PC-3 (cell line): ENCODE data around the gene P2RX3. TPM values are rescaled to one million over a fixed set of nuclear protein-coding genes. Genes with fewer than 3 reads are reported as not detected.
"Not testable (repeated sequence)": the region's sequence is repeated elsewhere in the genome, so short reads cannot be mapped to it uniquely, and the experiment has no call there.

Experiments
- ATAC-seq: fragments of 200-7000 bp; cut with Tn5 transposase; 2 replicates; pipeline ENCODE4 v1.9.1; 2020; ENCODE audit warnings: mild to moderate bottlenecking, moderate library complexity
- BruUV-seq: library from RNA; stranded (reverse); fragments of 400-500 nt; replicated peaks from 2 replicates; lab custom pipeline; 2021; lab: Mats Ljungman, UMichigan
- CTCF ChIA-PET: fragments of 300-600 bp; sonication (Branson Sonifier 250); formaldehyde crosslinking; loops from one replicate; lab custom pipeline; 2022; ENCODE audit warnings: antibody characterized with exemption; lab: Charles Lee
- POLR2A ChIA-PET: fragments of 300-600 bp; sonication (Branson Sonifier 250); formaldehyde crosslinking; loops from one replicate; lab custom pipeline; 2022; ENCODE audit warnings: antibody characterized with exemption; ENCODE audit not compliant: unreplicated experiment; lab: Charles Lee
- DNase-seq: peaks from one replicate; pipeline ENCODE4 v3.0.0-alpha.2; 2015
- H2AFZ ChIP-seq: fragments of 300-600 bp; sonication (generic); 2 replicates; pipeline ENCODE4 v1.6.0; 2016; ENCODE audit warnings: antibody characterized with exemption, low read length
- H3F3A ChIP-seq: fragments of 300-600 bp; sonication (generic); one replicate; pipeline ENCODE4 v1.6.0; 2017; ENCODE audit warnings: antibody characterized with exemption, low read length, control low read depth, mild to moderate bottlenecking; ENCODE audit not compliant: unreplicated experiment
- H3K27ac ChIP-seq: fragments of 300-600 bp; sonication (generic); 2 replicates; pipeline ENCODE4 v1.5.1; 2016; ENCODE audit warnings: mild to moderate bottlenecking, low read length
- H3K27me3 ChIP-seq: fragments of 300-600 bp; sonication (generic); 2 replicates; pipeline ENCODE4 v1.6.1; 2016; ENCODE audit warnings: low read length, mixed read lengths
- H3K36me3 ChIP-seq: fragments of 300-600 bp; sonication (generic); 2 replicates; pipeline ENCODE4 v1.6.1; 2016; ENCODE audit warnings: low read depth, mixed run types, low read length, mixed read lengths
- H3K4me1 ChIP-seq: fragments of 300-600 bp; sonication (generic); 2 replicates; pipeline ENCODE4 v1.5.1; 2016; ENCODE audit warnings: low read length; ENCODE audit not compliant: insufficient read depth
- H3K4me2 ChIP-seq: fragments of 300-600 bp; sonication (generic); 2 replicates; pipeline ENCODE4 v1.6.0; 2016; ENCODE audit warnings: low read length
- H3K4me3 ChIP-seq: fragments of 300-600 bp; sonication (generic); 2 replicates; pipeline ENCODE4 v1.5.1; 2016; ENCODE audit warnings: mild to moderate bottlenecking, low read length, mixed read lengths
- H3K79me2 ChIP-seq: fragments of 300-600 bp; sonication (generic); 2 replicates; pipeline ENCODE4 v1.6.1; 2017; ENCODE audit warnings: low read length, mixed read lengths
- H3K9ac ChIP-seq: fragments of 300-600 bp; sonication (generic); 2 replicates; pipeline ENCODE4 v1.6.0; 2016; ENCODE audit warnings: mild to moderate bottlenecking, low read length
- H3K9me2 ChIP-seq: fragments of 300-600 bp; sonication (generic); replicated peaks from 2 replicates; pipeline ENCODE4 v1.6.1; 2016; ENCODE audit warnings: mixed run types, low read length, mixed read lengths
- H3K9me3 ChIP-seq: fragments of 300-600 bp; sonication (generic); 2 replicates; pipeline ENCODE4 v1.6.1; 2016; ENCODE audit warnings: low read length, mixed read lengths
- H4K20me1 ChIP-seq: fragments of 300-600 bp; sonication (generic); 2 replicates; pipeline ENCODE4 v1.6.1; 2016; ENCODE audit warnings: low read length, mixed read lengths
- CTCF ChIP-seq: fragments of 300-600 bp; sonication (generic); conservative IDR thresholded peaks from 2 replicates; pipeline ENCODE4 v1.5.1; 2017; ENCODE audit warnings: antibody characterized with exemption, low read depth, mild to moderate bottlenecking, low read length
- EZH2 ChIP-seq: fragments of 300-600 bp; sonication (generic); IDR thresholded peaks from one replicate; pipeline ENCODE4 v1.6.1; 2017; ENCODE audit warnings: antibody characterized with exemption, mild to moderate bottlenecking, low read length; ENCODE audit not compliant: unreplicated experiment
- EZH2phosphoT487 ChIP-seq: fragments of 300-600 bp; sonication (generic); IDR thresholded peaks from 2 replicates; pipeline ENCODE4 v1.6.1; 2018; ENCODE audit warnings: mild to moderate bottlenecking, antibody characterized with exemption, low read length, borderline replicate concordance
- intact Hi-C: fragments of 100-400 bp; cut with micrococcal nuclease; formaldehyde crosslinking; loops from 2 replicates; pipeline ENCODE4 v1.9.0; 2023
- total RNA-seq: library from RNA; depleted of rRNA; stranded (reverse); fragments of >200 nt; gene quantifications from 2 replicates; pipeline ENCODE4 v1.2.3, GENCODE V29; 2014

P2RX3 gene
- total RNA-seq, 1 experiment from 2014 or later, result not detected

DNA sequence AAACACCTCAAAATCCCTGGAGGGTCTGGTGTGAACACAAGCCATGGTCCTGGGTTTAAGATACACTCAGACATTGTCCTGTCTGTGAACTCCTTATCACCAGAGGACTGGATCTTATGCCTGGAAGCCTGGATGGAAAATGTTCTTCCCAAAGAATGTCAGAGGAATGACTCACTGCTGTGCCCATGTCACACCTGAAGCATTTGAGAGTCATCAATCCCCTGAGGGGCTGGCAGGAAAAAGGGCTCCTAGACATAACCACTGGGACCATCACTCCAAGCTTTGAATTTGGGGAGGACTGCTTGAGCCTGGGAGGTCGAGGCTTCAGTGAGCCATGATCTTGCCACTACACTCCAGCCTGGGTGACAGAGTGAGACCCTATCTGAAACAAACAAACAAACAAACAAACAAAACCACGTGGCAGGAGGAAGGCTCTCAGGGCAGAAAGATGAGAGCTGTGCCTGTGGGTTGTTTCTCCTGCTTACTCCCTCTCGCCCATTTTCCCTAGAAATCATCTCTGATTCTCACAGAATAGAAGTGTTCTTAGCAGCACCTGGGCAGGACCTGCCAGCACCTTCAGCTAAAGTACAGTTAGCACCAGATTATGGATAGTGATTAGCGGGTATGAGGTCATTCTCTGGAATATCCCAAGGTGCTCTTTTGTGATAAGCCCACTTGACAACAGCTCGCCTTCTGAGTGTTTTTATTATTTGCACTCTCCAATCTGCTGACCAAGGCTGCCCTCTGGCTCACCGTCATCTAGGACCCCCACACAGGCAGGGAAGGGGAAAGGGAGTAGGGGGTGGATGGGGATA lies 64.2 kb downstream of the P2RX3 start:
- Histone ChIP-seq H4K20me1 (no peaks in the 10 kb centered on the region), H3K9me2 (no peaks in the 10 kb centered on the region), H3K4me1 (peaks cover 55% of the 10 kb centered on the region), H2AFZ (peak overlapping the region; percentile 29; the same call in 1 of the 2 replicates), H3K27ac (peak overlapping the region; percentile 78), H3K4me2 (peak overlapping the region; percentile 45), H3F3A (no peaks in the 10 kb centered on the region), H3K9me3 (no peaks in the 10 kb centered on the region), H3K4me3 (no peak overlapping the region), H3K79me2 (no peaks in the 10 kb centered on the region), H3K36me3 (no peaks in the 10 kb centered on the region), H3K27me3 (no peaks in the 10 kb centered on the region), H3K9ac (peak overlapping the region; percentile 22; the same call in 1 of the 2 replicates)
- peak; percentile 56 for ATAC-seq
- CTCF ChIA-PET, result no interaction called here
- POLR2A ChIA-PET, result interaction anchor here (0.6 kb wide), 1 partner anchor 79 kb away, joined by 3 read pairs; no protein-coding TSS in a partner anchor
- intact Hi-C loops, result loop anchor here (5.0 kb wide), 1 partner anchor 40 kb away; no protein-coding TSS in a partner anchor
- TF ChIP-seq CTCF (no peak), EZH2 (no peak), EZH2phosphoT487 (no peak)
- BruUV-seq, result no TSS peak
- DNase-seq, result peak; percentile 96

DNA sequence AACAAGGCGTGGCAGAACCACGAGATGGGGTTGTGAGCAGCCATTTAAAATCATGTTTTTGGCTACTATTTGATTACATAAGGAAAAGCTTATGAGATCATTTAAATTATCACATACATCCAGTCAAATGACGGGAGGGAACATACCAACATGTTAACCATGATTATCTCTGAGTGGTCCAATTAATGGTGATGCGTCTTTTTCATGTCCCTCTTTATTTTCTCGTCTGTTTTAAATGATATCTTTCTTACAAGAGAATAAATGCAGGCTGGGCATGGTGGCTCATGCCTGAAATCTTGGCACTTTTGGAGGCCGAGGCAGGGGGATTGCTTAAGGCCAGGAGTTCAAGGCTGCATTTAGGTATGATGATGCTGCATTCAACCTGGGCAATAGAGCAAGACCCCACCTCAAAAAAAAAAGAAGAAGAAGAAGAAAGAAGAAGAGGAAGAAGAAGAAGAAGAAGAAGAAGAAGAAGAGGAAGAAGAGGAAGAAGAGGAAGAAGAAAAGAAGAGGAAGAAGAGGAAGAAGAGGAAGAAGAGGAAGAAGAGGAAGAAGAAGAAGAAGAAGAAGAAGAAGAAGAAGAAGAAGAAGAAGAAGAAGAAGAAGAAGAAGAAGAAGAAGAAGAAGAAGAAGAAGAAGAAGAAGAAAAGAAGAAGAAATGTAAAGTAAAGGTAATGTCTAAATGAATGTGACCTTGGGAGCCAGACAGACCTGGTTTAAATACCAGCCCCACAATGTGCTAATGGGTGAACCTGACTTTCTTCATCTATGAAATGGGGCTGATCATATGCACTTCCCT lies 65.0 kb downstream of the P2RX3 start:
- H3K27me3 ChIP-seq, H3K9ac ChIP-seq, H3F3A ChIP-seq, H3K36me3 ChIP-seq, H2AFZ ChIP-seq, BruUV-seq, H4K20me1 ChIP-seq, H3K9me3 ChIP-seq, ATAC-seq, H3K79me2 ChIP-seq, CTCF ChIA-PET, H3K4me3 ChIP-seq, DNase-seq, H3K9me2 ChIP-seq: not testable (repeated sequence)
- Histone ChIP-seq H3K4me2 (peak overlapping the region; percentile 45), H3K4me1 (peaks cover 55% of the 10 kb centered on the region), H3K27ac (peak overlapping the region; percentile 78)
- intact Hi-C loops, result loop anchor here (5.0 kb wide), 1 partner anchor 39 kb away; no protein-coding TSS in a partner anchor
- POLR2A ChIA-PET, result interaction anchor here (0.6 kb wide), 1 partner anchor 79 kb away, joined by 3 read pairs; no protein-coding TSS in a partner anchor

DNA sequence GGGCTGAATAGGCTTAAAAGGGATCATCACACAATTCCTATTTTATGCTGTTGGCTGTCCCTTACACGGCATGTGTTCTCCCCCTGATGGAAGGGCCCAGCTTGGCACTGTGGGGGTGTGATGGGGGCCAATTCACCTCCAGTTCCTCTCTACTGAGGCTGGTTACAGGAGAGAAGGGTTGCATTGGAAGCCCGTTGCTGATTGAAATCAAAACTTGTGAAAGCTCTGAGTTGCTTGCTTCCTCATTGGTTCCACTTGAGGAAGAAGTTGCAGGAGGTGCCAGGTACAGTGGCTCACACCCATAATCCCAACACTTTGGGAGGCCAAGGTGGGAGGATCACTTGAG lies 65.6 kb downstream of the P2RX3 start:
- H3K9me2 ChIP-seq, result no peaks in the 10 kb centered on the region
- H3K9me3 ChIP-seq, result no peaks in the 10 kb centered on the region
- 0 out of 2 replicates have a peak, but pooled peaks cover 3% of the 10 kb centered on the region for H3K36me3 ChIP-seq
- no peak for ATAC-seq
- H3K27me3 ChIP-seq, result no peaks in the 10 kb centered on the region
- H2AFZ ChIP-seq, result no peak overlapping the region
- no peaks in the 10 kb centered on the region for H4K20me1 ChIP-seq
- ChIA-PET CTCF (no interaction called here), POLR2A (no interaction called here)
- no peak for TF ChIP-seq CTCF
- no peak for TF ChIP-seq EZH2
- no peak for TF ChIP-seq EZH2phosphoT487
- no TSS peak for BruUV-seq
- no peaks in the 10 kb centered on the region for H3K79me2 ChIP-seq
- H3F3A ChIP-seq, result no peaks in the 10 kb centered on the region
- no peak overlapping the region for H3K4me3 ChIP-seq
- H3K9ac ChIP-seq, result no peak overlapping the region
- intact Hi-C loops, result loop anchor here (5.0 kb wide), 1 partner anchor 39 kb away; no protein-coding TSS in a partner anchor
- H3K27ac ChIP-seq, result no peak overlapping the region
- peaks cover 51% of the 10 kb centered on the region for H3K4me1 ChIP-seq
- DNase-seq, result no peak
- no peak overlapping the region for H3K4me2 ChIP-seq
